SKM-1 treated with dmso at 0.1 percent for 144 hours (cell line): ENCODE results near the gene PSAT1.

ENCODE experiments used
- DNase-seq: peaks from one replicate; lab custom pipeline; 2025; ENCODE audit not compliant: unreplicated experiment; lab: John Stamatoyannopoulos, UW

Gene PSAT1

GRCh38 chr9:78292716-78293497 lies 4.0 kb upstream of the PSAT1 start:
- no peak for DNase-seq

GRCh38 chr9:78294290-78295176 lies 2.4 kb upstream of the PSAT1 start:
- no peak for DNase-seq

- no peak for DNase-seq
Observed at GRCh38 chr9:78295177-78295575, 1.7 kb upstream of the PSAT1 start.

DNA sequence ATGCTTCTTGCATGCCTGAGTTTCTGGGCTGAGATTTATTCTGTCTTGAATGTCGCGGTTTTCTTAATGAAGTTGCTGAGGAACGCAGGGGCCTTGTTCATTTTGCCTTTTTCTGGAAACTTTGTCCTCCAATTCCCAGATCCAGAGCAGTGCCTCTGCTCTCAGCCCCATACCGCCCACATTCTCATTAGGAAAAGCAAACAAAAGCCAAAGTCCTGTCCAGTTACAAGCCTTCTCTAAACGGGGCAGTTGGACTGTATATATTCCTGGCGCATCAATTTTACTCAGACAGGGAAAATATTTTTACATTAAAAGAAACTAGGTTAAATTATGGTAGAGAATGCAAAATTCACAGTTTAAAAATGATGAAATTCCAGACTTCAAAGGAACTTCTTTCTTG lies 1.2 kb upstream of the PSAT1 start:
- no peak for DNase-seq

GRCh38 chr9:78296201-78296892 lies 578 bp upstream of the PSAT1 start:
- DNase-seq, result no peak

DNA sequence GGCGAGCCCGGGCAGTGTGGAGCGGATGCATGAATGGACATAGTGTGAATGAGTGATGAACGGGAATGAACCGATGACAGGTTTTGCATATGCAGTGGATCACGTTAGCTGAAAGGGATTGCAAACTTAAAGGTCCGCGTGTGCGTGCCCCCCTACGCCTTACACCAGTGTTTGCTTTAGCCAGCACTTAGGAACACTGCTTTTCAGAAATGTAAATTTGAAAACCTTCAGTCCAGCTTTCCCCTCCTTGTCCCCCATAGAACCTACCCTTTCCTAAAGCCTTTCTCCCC lies 692 bp downstream of the PSAT1 start:
- DNase-seq, result no peak

DNA sequence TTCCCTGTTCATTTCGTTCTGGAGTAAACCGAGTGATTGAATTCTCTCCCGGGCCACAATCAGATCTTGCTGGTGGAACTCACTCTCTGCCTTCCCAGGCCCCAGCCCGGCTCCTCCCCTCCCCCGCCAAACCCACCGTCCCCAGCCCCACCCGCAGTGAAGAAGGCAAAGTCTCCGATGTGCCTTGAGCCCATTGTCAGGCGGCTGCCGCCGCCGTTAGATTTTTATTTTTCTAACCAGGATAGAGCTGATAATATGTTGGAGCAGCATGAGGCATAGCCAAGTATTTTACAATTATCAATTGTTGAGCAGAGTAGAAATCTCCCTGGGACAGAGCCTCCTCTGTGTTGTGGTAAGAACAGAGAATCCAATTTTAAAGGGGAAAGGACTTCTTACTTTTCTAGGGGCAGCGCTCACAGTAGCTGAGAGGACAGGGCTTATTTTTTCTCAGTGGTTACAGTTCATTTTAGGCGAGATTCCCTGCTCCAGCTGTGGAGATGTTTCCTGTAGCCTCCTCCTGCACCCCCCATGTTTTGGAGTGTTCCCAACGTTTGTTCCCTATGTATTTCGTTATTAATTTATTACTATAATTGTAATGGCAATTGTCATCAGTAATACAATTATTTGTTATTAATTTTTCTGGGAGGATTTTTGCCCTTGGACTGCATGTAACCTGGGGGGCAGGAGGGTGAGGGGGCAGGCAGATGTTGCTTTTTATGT lies 1.3 kb downstream of the PSAT1 start:
- no peak for DNase-seq

- DNase-seq, result no peak
Observed at GRCh38 chr9:78300209-78300608, 3.3 kb downstream of the PSAT1 start.

DNA sequence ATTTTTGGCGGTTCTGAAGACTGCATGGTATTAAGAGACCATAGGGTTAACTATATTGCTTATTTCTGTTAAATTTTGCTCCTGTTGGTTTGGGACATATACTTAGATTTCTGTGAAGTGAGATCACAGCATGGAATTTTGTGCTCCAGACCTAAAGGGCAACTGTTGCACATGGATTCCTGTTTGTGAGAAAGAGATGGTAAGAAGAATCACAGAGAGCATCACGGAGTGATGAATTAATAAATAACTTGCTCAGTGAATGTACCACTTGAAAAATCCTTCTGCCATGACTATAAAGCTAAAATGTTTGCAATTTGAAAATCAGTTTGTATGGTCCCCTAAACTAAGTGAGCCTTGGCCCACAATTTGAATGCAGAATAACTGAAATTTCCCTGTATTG lies 4.5 kb downstream of the PSAT1 start:
- DNase-seq, result no peak

DNA sequence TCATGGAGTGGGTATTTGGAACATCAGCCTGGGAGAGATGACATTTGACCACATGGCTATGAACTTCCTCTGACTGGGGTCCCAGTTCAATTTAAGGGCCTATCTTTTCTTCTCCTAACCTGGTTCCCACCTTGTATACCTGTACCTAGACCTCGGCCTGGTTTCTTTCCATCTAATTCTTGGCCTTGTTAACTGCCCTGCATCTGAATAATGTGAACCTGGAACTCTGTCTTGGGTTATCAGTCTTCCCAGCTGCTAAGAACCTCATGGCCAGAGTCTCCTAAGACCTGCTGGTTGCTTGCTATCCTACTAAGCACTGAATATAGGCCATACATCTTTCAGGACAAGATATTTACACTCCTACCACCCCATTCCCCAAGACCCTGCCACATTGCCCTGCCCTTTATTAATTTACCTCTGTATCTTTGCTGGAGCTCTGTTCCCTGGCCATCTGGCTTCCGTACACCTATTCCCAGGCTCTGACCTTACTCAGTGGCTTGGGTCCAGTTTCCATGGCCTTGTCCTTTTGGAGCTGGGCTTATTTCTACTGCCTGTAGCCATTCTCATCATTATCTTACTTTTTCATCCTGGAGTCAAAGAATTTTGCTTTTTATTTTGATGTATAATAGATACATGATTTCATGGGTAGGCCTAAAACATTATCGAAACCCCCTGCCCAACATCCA lies 6.6 kb downstream of the PSAT1 start:
- DNase-seq, result no peak

- no peak for DNase-seq
Observed at GRCh38 chr9:78304357-78304756, 7.4 kb downstream of the PSAT1 start.

DNA sequence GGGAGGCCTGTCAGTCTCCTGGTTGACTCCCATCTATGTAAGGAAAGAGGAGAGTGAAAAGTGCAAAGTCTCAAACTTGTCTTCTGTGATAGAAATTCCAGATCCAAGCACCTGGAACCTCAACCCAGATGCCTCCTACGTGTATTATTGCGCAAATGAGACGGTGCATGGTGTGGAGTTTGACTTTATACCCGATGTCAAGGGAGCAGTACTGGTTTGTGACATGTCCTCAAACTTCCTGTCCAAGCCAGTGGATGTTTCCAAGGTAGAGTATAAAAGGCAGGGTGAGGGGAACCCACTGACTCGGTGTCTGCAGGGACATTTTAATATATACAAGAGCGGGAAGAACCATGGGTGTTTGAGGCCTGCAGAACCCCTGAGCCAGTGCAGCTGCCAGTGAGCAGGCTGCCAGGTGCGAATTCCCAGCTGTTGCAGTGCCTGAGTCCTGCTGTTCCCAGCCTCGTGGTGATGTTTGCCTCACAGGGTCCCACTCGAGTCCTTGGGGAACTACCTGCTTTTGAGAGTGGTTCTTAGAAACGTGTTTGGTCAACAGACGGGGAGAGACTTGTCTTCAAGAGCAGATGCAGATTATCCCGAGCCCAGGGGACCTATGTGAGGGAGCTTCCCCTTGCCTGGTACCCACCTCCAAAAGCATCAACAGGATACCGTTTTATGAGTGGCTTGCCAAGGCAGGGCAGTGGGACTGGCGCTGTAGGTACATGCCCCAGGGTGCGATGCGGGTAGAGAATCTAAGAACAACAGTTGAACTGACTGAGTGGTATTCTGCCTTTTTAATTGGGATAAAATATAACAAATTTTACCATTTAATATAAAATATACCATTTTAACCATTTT lies 9.5 kb downstream of the PSAT1 start:
- DNase-seq, result no peak

DNA sequence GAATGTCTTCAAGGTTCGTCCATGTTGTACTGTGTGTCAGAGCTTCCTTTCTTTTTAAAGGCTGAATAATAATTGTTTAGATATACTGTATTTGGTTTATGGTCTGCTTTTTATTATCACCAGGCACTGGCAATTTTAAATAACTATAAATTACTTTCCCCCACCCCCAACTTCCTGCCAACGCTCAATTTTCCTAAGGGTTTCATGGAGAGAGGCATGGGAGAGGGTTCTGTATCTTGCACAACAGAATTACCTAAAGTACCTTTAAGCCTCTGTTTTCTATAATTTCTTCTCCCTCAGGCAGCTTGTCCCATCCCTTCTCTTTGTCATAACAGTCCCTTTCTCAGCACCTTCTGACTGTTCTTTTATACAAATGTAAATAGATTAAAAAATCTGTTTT lies 10.4 kb downstream of the PSAT1 start:
- DNase-seq, result no peak

- no peak for DNase-seq
Observed at GRCh38 chr9:78309066-78309465, 12.1 kb downstream of the PSAT1 start.

- DNase-seq, result no peak
Observed at GRCh38 chr9:78311075-78311474, 14.2 kb downstream of the PSAT1 start.

DNA sequence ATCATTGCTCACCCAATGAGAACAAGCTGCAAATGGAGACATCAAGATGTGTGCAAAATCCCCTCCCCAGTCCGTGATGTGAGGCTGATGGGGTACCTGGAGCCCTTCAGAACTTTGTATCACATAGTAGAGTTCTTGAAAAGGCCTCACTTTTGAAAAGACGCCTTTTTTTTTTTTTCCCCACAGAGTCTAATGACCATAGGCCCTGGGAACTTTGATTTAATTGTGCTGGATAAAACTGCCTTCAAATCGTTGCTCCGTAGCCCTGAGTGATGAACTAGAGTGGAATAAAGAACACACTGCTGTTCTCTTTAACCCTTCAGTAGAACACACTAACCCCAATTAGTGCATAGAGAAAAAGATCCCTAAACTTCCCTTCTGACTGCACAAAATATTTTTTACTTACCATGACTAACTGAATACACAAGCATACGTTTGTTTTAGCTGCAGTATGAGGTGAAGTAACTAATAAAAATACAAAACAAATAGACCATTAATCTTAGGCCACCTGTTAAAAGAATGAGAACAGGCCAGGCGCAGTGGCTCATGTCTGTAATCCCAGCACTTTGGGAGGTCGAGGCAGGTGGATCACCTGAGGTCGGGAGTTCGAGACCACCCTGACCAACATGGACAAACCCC lies 15.1 kb downstream of the PSAT1 start:
- DNase-seq, result no peak

- no peak for DNase-seq
Observed at GRCh38 chr9:78314550-78314949, 17.6 kb downstream of the PSAT1 start.

GRCh38 chr9:78314953-78315870 lies 18.3 kb downstream of the PSAT1 start:
- no peak for DNase-seq
